NCI-H510A treated with DMSO at 0.1 percent for 48 hours (cell line): ENCODE results near the gene KRTAP4-12.
"Not testable (repeated sequence)": the region's sequence is repeated elsewhere in the genome, so short reads cannot be mapped to it uniquely, and the experiment has no call there.

Experiments
- DNase-seq: peaks from one replicate; lab custom pipeline; 2025; lab: John Stamatoyannopoulos, UW

The KRTAP4-12 gene

DNA sequence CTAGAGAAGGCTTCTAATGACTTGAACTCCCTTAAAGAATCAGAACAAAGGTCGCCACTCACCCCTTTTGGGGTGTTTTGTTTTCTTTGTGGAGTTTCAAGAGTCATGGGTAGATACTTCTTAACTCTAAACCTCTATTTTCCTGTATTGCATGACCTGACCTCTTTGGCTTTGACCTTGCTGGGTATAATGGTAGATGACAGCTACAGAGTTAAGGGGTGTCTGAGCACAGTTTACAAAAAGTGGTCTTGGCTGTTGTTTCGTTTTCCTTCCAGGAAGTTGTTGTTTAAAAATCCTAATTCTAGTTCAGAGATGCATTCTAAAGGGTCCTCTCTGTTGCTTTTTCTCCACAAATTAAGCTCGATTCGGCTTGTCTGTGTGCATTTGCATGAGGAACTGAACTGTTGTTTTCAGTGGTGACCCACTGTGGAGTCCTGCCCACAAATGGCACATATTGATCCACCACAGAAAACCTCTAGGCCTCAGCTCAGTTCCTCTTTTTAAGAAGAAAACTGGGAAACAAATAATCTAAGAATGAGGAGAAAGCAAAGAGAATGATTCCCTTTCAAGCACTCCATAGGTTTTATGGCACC is 35.1 kb downstream of the KRTAP4-12 start:
- DNase-seq = not testable (repeated sequence)

DNA sequence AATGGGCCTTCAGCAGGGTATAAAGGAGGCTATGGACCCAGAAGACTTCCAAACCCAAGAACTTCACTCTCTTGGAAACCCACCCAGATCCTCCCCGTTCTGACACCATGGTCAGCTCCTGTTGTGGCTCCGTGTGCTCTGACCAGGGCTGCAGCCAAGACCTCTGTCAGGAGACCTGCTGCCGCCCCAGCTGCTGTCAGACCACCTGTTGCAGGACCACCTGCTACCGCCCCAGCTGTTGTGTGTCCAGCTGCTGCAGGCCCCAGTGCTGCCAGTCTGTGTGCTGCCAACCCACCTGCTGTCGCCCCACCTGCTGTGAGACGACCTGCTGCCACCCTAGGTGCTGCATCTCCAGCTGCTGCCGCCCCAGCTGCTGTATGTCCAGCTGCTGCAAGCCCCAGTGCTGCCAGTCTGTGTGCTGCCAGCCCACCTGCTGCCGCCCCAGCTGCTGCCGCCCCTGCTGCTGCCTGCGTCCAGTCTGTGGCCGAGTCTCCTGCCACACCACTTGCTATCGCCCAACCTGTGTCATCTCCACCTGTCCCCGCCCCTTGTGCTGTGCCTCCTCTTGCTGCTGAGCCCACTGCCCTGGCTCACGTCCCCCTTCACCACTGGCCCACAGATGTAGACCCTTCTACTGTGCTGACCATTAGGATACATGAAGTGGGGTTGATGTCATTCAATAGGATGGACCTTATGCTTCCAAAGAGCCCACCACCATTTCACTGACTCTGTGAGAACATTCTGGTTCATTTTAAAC is 39.7 kb downstream of the KRTAP4-12 start, which contains the start of gene KRTAP4-7:
TSS of gene KRTAP4-7 (plus strand) at position 51 of the 757 bp plus-strand sequence. CDS start at position 108, 57 bp downstream.
- not testable (repeated sequence) for DNase-seq

DNA sequence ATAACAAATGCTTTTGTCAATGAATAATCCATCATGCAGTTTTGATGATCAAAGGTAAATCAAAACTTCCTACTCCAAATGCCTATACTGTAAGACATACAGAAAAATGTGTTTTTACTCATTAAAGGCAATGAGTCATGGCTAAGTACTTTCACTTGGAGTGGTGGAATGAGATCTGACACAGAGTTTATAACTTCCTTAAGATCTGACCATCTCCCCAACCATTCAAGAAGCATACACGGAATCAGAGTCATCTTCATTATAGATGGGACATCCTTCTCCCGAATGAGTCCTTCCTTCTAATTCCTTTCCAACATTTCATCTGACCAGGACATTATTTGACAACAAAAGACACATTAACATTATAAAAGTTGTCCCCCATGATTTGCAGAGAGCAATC is 40.6 kb downstream of the KRTAP4-12 start:
- DNase-seq = not testable (repeated sequence)

DNA sequence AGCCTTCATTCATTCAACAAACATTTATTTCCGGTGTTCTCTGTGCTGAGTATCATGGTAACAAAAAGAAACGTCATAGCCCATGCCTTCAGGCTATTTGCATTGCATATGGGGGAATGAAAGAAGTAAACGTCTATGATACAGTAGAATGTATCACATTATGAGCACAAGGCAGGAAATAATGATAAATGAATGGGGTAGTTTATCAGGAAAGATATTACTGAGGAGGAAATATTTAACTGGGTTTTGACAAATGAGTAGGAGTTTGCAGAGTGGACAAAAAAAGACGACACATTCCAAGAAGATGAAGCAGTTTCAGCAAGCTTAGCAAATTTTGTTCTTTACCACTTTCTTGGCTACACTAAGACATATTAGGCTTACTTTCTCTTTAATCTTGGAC is 41.4 kb downstream of the KRTAP4-12 start:
- no peak for DNase-seq

DNA sequence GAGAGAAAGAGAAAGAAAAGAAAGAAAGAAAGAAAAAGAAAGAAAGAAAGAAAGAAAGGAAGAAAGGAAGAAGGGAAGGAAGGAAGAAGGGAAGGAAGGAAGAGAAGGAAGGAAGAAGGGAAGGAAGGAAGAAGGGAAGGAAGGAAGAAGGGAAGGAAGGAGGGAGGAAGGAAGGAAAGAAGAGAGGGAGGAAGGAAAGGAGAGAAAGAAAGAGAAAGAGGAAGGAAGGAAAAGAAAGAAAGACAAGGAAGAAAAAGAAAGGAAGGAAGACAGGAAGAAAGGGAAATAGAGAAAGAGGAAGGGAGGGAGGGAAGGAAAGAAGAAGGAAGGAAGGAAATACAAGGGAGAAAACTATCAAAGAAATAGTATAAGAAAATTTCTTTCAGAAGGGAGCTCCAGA is 47.2 kb downstream of the KRTAP4-12 start:
- no peak for DNase-seq

DNA sequence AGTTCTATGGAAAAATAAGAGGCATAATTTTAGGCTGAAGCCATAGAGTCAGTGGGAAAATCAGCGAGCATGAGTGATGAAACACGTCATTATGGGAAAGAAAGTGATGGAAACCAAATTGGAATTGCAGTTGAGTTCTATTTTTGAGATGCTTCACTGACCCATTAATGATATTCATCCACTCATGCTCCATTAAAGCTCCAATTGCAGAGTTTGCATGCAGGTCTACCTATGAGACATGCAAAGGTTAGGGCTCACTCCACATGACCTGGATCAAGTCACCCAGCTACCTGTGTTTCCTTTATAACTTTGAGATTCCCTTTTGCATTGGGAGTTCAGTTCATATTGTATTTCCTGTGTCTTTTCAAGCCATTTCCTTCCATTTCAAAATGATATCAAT is 50.3 kb downstream of the KRTAP4-12 start:
- no peak for DNase-seq
